GM12801 (cell line): ENCODE results near the gene RAET1E.

Source experiments
- TF ChIP-seq, protein P1 (sequence below): IDR thresholded peaks from one replicate; pipeline ENCODE4 v1.5.1; 2011; ENCODE audit warnings: control low read depth; ENCODE audit not compliant: insufficient read length; ENCODE audit errors: extremely low read depth

Gene RAET1E

DNA sequence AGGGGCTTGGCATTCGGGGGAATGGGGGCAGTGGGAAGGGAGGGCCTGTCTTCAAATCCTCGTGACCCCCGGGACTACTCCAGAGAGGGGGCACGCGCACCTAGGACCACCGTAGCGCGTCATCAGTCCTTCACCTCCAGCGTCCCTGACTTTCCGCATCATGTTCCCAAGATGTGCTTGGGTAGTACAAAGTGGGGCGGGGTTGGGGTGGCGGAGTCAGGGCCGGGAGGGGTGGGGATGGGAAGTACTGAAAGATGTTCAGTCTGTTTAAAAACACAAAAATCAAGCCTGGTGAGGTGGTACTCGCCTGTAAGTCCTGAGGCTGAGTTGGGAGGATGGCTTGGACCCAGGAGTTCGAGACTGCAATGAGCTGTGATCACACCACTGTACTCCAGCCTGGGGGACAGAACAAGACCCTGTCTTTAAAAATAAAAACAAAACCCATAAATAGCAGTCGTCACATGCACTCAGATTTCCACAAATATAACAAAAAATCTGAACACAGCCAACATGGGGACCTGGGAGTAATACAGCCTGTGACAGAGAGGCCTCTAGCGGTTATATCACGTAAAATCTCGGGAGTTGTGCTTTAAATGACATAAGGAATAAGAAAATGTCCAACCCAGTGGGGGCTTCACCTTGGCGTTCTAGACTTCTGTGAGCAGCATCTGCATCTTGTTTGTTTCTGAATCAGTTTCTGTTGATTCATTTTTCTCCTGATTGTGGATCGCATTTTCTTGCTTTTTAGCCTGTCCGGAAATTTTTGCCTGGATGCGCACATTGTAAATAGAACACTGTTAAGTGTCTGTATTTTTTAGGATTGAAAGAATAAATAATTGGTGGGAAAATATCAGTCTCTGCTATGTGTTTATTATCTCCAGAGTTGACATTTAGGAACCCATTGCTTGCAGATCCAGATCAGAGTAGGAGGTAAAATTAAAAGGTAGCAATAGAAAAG is 33.1 kb downstream of the RAET1E start:
- TF ChIP-seq, protein P1, sequence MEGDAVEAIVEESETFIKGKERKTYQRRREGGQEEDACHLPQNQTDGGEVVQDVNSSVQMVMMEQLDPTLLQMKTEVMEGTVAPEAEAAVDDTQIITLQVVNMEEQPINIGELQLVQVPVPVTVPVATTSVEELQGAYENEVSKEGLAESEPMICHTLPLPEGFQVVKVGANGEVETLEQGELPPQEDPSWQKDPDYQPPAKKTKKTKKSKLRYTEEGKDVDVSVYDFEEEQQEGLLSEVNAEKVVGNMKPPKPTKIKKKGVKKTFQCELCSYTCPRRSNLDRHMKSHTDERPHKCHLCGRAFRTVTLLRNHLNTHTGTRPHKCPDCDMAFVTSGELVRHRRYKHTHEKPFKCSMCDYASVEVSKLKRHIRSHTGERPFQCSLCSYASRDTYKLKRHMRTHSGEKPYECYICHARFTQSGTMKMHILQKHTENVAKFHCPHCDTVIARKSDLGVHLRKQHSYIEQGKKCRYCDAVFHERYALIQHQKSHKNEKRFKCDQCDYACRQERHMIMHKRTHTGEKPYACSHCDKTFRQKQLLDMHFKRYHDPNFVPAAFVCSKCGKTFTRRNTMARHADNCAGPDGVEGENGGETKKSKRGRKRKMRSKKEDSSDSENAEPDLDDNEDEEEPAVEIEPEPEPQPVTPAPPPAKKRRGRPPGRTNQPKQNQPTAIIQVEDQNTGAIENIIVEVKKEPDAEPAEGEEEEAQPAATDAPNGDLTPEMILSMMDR: no peak

DNA sequence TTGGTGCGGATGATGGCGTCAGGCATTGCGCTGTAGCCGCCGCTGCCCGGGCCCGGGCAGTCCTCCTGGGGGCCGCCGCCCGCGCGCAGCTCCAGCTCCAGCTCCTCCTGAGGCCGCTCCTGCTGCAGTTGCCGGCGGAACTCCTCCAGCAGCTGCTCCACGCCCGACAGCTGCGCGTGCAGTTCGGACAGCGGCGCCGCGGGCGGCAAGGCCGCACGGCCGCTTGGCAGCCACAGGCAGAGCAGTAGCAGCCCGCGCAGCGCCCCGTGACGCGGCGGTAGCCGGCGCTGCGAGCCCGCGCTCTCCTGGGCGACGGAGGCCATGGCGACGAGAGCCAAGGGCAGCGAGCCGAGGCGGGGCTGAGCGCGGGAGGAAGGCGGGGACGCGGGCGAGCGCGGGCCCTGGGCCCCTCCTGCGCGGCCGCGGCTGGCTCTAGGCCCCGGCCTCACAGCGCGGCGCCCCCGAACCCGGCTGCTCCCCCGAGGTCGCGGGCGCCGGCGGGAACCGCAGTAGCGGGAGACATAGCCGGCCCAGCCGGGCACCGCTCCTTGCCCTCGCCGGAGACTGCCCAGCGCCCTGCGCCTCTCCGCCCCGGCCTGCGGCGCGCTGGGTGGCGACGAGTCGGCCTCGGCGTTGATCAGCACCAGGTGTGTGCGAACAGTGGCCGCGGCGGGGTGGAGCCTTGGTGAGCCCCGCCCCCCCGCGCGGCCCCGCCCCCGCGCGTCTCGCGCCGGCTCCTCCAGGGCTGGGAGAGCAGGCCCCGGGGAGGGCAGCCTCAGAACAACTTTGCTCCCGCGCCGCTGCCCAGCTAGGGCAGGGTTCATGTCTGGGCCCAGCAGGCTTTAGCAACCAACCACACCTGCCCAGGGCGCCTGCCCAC is 34.0 kb downstream of the RAET1E start, which contains the start of gene LRP11:
Gene LRP11 (minus strand): TSS at position 662 of the 880 bp plus-strand sequence. CDS start 339 bp downstream, at position 323.
- TF ChIP-seq, protein P1: no peak

DNA sequence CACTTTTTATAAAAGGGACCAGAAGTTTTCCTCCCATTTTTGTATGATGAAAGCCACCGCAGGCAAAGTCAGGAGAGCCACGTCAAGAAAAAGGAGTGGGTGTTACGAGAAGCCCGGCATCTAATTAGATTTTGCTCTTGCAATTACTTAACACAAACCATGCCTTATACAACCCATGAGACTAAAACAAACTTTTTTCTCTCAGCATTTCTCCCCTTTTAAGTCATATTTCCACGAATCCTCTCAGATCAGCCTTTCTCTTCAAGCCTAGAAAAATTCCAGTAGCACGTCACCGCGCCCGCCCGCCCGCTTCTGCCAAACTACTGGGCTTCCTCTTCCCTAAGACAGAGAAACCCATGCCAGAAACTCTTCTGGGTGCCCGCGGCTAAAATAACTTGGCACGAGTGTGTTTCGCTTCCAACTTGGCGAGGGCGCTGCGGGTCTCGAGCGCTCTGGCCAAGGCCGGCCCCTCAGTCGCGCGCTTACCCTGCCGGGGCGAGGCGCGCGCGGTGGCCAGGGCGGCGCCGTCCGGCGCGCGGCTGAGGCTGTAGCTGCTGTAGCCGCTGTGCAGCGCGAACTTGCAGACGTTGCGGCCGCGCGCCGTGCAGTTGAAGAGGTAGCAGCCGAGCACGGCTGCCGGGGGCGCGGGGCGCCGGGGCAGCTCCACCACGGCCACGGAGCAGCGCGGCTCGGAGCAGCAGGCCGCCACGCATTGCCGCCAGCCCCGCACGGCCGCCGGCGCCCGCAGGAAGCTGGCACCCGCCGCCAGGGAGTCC is 34.8 kb downstream of the RAET1E start:
- TF ChIP-seq, protein P1: no peak

DNA sequence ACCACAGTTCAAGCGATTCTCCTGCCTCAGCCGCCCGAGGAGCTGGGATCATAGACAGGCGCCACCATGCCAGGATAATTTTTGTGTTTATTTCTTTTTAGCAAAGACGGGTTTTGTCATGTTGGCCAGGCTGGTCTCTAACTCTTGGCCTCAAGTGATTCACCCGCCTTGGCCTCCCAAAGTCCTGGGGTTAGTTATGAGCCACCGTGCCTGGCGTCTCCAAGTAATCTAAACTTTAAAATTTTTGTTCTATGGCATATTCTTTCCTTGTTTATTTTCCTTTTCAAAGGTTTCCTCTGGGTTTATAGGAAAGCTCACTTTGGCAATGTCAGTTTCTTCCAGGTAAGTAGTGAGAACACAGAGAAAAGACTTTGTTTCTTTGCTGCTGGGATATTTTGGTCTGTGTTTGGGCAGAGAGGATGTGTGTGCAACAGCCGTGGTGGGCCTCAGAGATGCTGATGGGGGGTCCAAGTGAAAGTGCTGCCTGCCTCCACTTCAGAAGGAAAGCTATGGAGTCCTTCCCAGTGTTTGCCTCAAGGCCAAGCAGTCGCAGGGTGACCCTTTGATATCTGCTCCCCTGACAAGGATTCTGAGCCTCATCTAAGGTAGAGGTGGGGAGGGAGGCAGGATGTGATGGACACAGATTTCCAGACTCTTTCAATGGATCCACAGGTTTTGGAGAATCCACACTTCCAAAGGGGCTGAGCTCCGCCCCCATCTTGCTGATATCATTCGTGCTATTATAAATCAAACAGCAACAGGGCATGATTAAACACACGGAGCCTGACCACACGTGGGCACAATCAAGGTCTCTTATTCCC is 36.1 kb downstream of the RAET1E start:
- TF ChIP-seq, protein P1: no peak

DNA sequence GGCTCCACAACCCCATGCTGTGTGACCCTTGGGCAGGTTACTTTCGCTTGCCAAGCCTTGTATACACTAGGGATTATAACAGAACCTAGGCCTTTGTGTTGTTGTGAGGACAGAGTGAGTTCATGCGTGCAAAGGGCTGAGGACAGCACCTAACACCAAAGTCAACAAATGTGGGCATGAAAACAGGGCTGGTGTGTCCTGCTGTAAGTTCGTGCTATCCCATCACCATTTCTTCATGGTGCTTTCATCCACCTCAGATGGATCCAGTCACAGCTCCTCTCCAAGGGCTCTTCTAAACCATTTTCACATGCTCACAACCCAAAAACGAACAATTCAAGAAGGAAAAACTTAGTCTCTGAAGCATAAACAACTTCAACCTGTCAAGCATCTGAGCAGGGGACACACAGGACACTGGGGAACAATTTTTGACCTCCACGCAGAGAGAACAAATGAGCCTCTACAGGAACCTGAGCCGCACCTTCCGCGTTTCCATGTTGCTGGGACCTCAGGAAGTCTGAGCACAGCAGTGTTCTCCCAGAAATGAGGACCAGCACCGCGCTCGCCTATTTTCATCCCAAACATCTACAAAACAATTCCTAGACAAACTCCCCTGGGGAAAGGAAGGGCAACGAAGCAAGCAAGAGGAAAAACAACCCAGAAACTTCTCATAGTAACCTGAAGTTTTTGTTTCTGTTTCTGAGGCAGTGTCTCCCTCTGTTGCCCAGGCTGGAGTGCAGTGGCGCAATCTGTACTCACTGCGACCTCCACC is 36.9 kb downstream of the RAET1E start:
- TF ChIP-seq, protein P1: no peak

DNA sequence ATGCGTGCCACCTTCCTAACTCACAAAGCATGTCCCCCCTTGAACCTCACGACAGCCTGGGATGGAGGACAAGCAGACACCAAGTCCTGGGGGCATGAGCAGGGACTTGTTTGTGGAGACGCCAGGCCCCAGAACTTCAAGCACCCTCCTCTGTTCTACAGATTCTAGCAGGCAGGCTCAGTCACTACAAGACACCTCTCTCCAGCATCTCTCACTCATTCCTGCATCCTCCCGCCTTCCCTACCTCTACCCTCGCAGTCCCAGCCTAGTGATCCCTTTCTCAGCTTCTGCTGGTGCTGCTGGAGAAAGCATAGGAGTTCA is 37.4 kb downstream of the RAET1E start:
- TF ChIP-seq, protein P1: no peak
